ENCODE measurements around the gene CYP4V2. TPM values are rescaled to one million over a fixed set of nuclear protein-coding genes. Genes with fewer than 3 reads are reported as not detected.
"Not testable (repeated sequence)": the region's sequence is repeated elsewhere in the genome, so short reads cannot be mapped to it uniquely, and the experiment has no call there.

Gene CYP4V2
- total and polyA plus RNA-seq, 11 donors, result 14.4 to 44.6 (median 26.0) TPM

DNA sequence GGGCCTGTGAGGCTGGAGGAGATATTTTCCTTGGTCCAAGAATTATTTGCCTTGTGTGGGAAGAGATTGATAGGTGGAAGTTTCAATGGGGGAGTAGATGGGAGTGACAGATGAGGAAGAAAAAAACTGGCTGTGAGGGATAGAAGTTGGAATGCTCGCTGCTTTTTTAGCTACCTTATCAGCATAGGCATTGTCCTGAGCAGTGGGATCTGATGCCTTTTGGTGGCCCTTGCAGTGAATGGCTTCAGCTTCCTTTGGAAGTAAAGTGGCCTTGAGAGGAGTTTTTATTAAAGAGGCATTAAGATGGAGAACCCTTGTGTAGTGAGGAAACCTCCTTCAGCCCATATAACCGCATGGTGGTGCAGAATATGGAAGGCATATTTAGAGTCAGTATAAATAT is 52.0 kb downstream of the CYP4V2 start:
- Histone ChIP-seq H3K36me3 (peaks cover 0 to 7% (median 0%) of the 10 kb centered on the region in 9 donors), H3K27ac (no peak overlapping the region), H3K9me3 (no peaks in the 10 kb centered on the region), H3K4me1 (peaks cover 0 to 6% (median 0%) of the 10 kb centered on the region in 12 donors), H3K27me3 (no peaks in the 10 kb centered on the region), H3K4me3 (no peak overlapping the region)
- DNase-seq (no peak), ATAC-seq (no peak)
- TF ChIP-seq, protein P1, sequence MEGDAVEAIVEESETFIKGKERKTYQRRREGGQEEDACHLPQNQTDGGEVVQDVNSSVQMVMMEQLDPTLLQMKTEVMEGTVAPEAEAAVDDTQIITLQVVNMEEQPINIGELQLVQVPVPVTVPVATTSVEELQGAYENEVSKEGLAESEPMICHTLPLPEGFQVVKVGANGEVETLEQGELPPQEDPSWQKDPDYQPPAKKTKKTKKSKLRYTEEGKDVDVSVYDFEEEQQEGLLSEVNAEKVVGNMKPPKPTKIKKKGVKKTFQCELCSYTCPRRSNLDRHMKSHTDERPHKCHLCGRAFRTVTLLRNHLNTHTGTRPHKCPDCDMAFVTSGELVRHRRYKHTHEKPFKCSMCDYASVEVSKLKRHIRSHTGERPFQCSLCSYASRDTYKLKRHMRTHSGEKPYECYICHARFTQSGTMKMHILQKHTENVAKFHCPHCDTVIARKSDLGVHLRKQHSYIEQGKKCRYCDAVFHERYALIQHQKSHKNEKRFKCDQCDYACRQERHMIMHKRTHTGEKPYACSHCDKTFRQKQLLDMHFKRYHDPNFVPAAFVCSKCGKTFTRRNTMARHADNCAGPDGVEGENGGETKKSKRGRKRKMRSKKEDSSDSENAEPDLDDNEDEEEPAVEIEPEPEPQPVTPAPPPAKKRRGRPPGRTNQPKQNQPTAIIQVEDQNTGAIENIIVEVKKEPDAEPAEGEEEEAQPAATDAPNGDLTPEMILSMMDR (IDR thresholded peaks at IDR 0.05), result no peak
- TF ChIP-seq POLR2A (IDR thresholded peaks at IDR 0.05), result no peak
- whole genome bisulfite sequencing, 4 donors, result 66 to 73% (median 71%) methylated on average over 2 of the region's 2 CpGs
- intact Hi-C loops (cut with DNase I), result no loop called here

DNA sequence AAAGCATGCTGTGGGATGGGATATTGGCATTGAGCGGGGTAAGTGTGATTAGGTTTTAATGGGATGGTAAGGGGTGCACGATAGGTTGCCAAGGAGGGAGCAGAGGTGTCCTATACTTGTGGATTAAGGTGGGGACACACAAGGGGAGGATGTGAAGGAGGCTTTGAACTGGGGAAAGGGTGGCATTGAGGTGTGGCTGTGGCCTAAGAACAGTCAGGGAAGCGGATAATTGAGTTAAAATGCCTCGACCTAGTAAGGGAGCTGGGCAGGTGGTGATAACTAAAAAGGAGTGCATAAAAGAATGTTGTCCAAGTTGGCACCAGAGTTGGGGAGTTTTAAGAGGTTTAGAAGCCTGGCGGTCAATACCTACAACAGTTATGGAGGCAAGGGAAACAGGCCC is 53.5 kb downstream of the CYP4V2 start:
- TF ChIP-seq POLR2A (IDR thresholded peaks at IDR 0.05), result no peak
- TF ChIP-seq, protein P1 (IDR thresholded peaks at IDR 0.05), result no peak
- Histone ChIP-seq H3K4me1 (peaks cover 0 to 6% (median 0%) of the 10 kb centered on the region in 12 donors), H3K27ac (no peak overlapping the region), H3K27me3 (no peaks in the 10 kb centered on the region), H3K4me3 (no peak overlapping the region), H3K36me3 (peaks cover 0 to 7% (median 0%) of the 10 kb centered on the region in 9 donors), H3K9me3 (no peaks in the 10 kb centered on the region)
- intact Hi-C loops (cut with DNase I), result no loop called here
- 80 to 90% (median 84%) methylated on average over 5 of the region's 5 CpGs for WGBS, 4 donors
- ATAC-seq, result no peak
- no peak for DNase-seq

DNA sequence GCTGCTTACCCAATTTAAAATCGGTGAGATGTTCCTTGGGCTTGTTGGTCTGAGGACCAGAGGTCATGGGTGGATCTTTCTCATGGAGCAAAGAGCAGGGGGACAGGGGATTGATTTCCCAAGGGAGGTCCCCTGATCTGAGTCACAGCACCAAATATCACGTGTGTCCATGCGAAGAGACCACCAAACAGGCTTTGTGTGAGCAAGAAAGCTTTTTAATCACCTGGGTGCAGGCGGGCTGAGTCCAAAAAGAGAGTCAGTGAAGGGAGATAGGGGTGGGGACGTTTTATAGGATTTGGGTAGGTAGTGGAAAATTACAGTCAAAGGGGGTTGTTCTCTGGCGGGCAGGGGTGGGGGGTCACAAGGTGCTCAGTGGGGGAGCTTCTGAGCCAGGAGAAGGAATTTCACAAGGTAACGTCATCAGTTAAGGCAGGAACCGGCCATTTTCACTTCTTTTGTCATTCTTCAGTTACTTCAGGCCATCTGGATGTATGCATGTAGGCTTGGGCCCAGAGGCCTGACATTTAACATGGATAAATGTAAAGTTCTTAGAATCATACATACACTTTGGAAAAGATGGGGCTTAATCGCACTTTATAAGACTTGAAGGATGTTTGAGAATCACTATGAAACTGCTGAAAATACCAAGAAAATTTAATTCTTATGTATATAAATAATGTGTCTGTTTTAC is 55.8 kb downstream of the CYP4V2 start:
- H3K9me3 ChIP-seq; intact Hi-C loops (cut with DNase I); DNase-seq; H3K27me3 ChIP-seq; H3K4me1 ChIP-seq; H3K27ac ChIP-seq; ATAC-seq; H3K4me3 ChIP-seq: not testable (repeated sequence)
- peaks cover 0 to 21% (median 0%) of the 10 kb centered on the region in 9 donors for H3K36me3 ChIP-seq
- 84 to 88% (median 86%) methylated on average over 9 of the region's 9 CpGs for WGBS, 4 donors

- no peaks in the 10 kb centered on the region for H3K4me1 ChIP-seq
- peaks cover 0 to 31% (median 0%) of the 10 kb centered on the region in 9 donors for H3K36me3 ChIP-seq
- H3K9me3 ChIP-seq, result no peaks in the 10 kb centered on the region
- H3K4me3 ChIP-seq, result no peak overlapping the region
- DNase-seq (no peak), ATAC-seq (no peak)
- no peak overlapping the region for H3K27ac ChIP-seq
- intact Hi-C loops (cut with DNase I), result no loop called here
- 64 to 88% (median 73%) methylated on average over 1 of the region's 1 CpG for WGBS, 4 donors
- no peaks in the 10 kb centered on the region for H3K27me3 ChIP-seq
- TF ChIP-seq, protein P1 (IDR thresholded peaks at IDR 0.05), result no peak
- TF ChIP-seq POLR2A (IDR thresholded peaks at IDR 0.05), result no peak
Observed at GRCh38 chr4:186248643-186249042, 57.3 kb downstream of the CYP4V2 start.

Measured in heart left ventricle (tissue), 16 donors.